ENCODE results near the gene CRYM.
A peak's percentile ranks its signal among the peaks of the same experiment; 100 is the strongest.
"Not testable (repeated sequence)": the region's sequence is repeated elsewhere in the genome, so short reads cannot be mapped to it uniquely, and the experiment has no call there.

CRYM gene

DNA sequence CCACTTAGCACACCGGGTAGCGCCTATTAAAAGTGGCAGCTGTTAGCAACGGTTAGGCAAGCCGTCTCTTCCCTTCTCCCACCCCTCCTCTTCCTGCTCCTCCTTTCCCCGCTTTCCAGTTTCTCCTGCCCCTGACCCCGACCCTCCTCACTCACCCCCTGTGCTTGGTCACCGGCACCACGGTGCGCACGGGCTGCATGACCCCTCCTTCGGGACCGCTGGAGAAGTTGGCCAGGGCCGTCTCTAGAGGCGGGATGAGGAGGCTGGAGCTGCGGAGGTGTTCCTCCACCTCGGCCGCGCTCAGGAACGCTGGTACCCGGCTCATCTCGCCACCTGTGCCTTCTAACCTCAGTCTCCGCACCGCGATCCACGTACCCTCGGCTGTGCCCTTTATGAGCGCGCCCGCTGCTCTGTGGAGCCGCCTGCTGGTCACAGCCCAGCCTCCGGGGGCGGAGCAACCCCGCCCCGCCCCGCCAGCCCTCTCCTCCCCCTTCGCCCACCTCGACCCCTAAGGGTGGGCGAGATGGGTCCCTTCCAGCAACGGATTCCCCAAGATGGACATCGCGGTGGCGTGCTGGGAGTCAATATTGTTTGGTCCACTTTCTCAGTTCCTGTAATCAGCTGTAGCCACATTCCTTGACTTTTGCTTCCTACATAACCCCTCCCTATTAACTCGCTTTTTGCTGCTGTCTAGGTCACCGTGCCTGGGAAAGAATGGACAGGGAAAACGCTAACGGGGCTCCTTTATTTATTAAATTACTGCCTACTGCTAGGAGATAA lies at the start of gene CRYM:
CRYM (minus strand) TSS at position 364 of the 780 bp plus-strand sequence; CDS start at position 325, 39 bp downstream.
- H3K27ac Mint-ChIP-seq, result no peak within 1 kb of the TSS
- no peaks in the 10 kb centered on the region for H3K36me3 Mint-ChIP-seq (ENCODE audit: low read depth)
- H3K4me3 Mint-ChIP-seq, result peak within 1 kb of the TSS; percentile 78
- peak; percentile 89 for TF ChIP-seq CTCF (IDR thresholded peaks at IDR 0.05)
- H3K9me3 Mint-ChIP-seq, result peaks cover 7% of the 10 kb centered on the region
- peaks cover 15% of the 10 kb centered on the region for H3K4me1 Mint-ChIP-seq
- peaks cover 77% of the 10 kb centered on the region for H3K27me3 Mint-ChIP-seq (ENCODE audit: low read depth, poor library complexity)
- DNase-seq, result peak; percentile 79

DNA sequence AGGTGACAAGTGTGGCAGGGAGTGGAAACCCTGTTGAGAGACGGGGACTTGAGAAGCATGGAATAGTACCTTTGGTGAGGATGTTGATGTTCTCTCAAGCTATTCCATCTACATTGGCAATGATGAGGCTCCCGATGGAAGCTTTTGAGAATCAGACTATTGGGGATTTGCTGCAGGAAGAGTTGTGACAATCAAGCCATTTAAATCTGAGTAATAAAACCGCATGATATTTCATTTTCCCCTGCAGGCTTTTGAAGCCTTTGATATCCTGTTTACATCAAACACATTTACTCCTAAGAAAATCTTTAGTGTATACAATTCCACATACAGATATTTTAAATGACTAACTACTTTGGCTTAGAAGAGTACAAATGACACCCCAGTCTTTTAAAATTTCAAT lies 49.0 kb upstream of the CRYM start:
- TF ChIP-seq CTCF (IDR thresholded peaks at IDR 0.05), result no peak
- H3K36me3 Mint-ChIP-seq (ENCODE audit: low read depth), result peaks cover 7% of the 10 kb centered on the region
- H3K27me3 Mint-ChIP-seq (ENCODE audit: low read depth, poor library complexity), result peaks cover 8% of the 10 kb centered on the region
- no peak overlapping the region for H3K4me3 Mint-ChIP-seq
- DNase-seq, result no peak
- peaks cover 23% of the 10 kb centered on the region for H3K9me3 Mint-ChIP-seq
- no peak overlapping the region for H3K27ac Mint-ChIP-seq
- no peaks in the 10 kb centered on the region for H3K4me1 Mint-ChIP-seq

- H3K4me3 Mint-ChIP-seq, result no peak overlapping the region
- no peaks in the 10 kb centered on the region for H3K4me1 Mint-ChIP-seq
- H3K27me3 Mint-ChIP-seq (ENCODE audit: low read depth, poor library complexity), result peaks cover 8% of the 10 kb centered on the region
- no peak for TF ChIP-seq CTCF (IDR thresholded peaks at IDR 0.05)
- peaks cover 23% of the 10 kb centered on the region for H3K9me3 Mint-ChIP-seq
- peaks cover 7% of the 10 kb centered on the region for H3K36me3 Mint-ChIP-seq (ENCODE audit: low read depth)
- no peak overlapping the region for H3K27ac Mint-ChIP-seq
- DNase-seq, result no peak
Observed at GRCh38 chr16:21326459-21326858, 48.4 kb upstream of the CRYM start.

DNA sequence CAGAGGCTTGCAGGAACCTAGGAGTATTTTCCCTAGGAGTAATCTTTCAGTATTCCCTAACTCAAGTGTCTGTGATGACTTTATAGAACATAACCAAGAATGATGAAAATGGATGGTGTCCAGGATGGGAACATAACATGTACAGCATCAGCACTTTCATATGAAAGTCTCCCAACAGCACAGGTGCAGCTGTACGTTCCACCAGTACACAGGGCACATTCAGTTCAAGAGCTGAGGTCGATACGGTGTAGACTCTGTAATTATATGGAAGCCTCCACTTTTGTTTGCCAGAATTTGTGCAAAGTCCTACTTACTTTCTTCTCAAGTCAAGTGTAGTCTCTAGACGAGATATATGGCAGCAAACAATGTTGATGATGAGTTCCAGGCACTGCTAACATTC lies 46.2 kb upstream of the CRYM start:
- H3K27me3 Mint-ChIP-seq (ENCODE audit: low read depth, poor library complexity), result peaks cover 13% of the 10 kb centered on the region

GRCh38 chr16:21322251-21322650 lies 44.2 kb upstream of the CRYM start:
- H3K36me3 Mint-ChIP-seq (ENCODE audit: low read depth); H3K4me3 Mint-ChIP-seq; H3K9me3 Mint-ChIP-seq; H3K27ac Mint-ChIP-seq; H3K4me1 Mint-ChIP-seq; DNase-seq; H3K27me3 Mint-ChIP-seq (ENCODE audit: low read depth, poor library complexity): not testable (repeated sequence)

More for the DNA sequence above, 46.2 kb upstream of the CRYM start:
- no peak for TF ChIP-seq CTCF (IDR thresholded peaks at IDR 0.05)
- H3K4me3 Mint-ChIP-seq, result no peak overlapping the region
- peaks cover 7% of the 10 kb centered on the region for H3K36me3 Mint-ChIP-seq (ENCODE audit: low read depth)
- H3K4me1 Mint-ChIP-seq, result no peaks in the 10 kb centered on the region
- peaks cover 23% of the 10 kb centered on the region for H3K9me3 Mint-ChIP-seq
- no peak for DNase-seq
- no peak overlapping the region for H3K27ac Mint-ChIP-seq

DNA sequence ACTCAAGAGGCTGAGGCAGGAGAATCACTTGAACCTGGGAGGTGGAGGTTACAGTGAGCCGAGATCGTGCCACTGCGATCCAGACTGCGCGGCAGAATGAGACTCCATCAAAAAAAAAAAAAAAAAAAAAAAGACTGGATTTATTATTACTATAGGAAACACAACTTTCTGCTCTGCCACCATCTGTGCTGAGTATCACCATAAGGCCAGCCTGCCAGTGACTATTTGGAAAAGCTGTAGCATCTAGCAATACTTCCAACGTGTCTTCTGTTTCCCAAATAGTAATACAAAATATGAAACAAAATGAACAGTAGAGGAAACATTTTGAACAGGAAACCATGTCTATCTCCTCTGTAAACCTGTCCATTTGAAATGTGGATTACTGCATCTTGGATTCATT lies 43.6 kb upstream of the CRYM start:
- no peak for TF ChIP-seq CTCF (IDR thresholded peaks at IDR 0.05)

More for the DNA sequence above, 43.6 kb upstream of the CRYM start:
- Mint-ChIP-seq H3K4me1 (no peaks in the 10 kb centered on the region), H3K27ac (no peak overlapping the region), H3K4me3 (no peak overlapping the region), H3K36me3 (ENCODE audit: low read depth) (no peaks in the 10 kb centered on the region), H3K9me3 (peaks cover 5% of the 10 kb centered on the region), H3K27me3 (ENCODE audit: low read depth, poor library complexity) (peaks cover 9% of the 10 kb centered on the region)
- DNase-seq, result no peak
